ENCODE measurements around the gene SEMA5B.

The SEMA5B gene

DNA sequence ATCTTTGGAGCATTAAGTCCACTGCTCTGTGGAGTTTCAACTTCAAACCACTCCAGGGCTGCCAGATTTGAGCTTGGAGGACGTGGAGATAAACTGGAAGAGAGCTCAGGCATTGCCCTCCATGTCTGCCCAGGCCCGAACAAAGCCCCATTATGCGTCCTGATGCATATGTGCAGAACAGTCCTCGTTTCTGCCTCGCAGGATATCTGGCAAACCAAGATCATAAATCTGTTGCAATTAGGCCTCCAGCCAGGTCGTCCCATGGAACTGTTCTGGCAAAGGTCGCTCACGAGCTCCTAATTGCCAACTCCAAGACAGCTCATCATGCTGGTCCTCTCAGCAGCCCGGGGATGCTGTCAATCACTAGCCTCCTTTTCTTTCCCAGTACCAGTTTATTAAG, 91.2 kb downstream of the SEMA5B start:
- Histone ChIP-seq H3K36me3 (ENCODE audit: insufficient read depth, low read length) (peaks cover 54% of the 10 kb centered on the region), H3K4me3 (no peak overlapping the region), H3K27ac (no peak overlapping the region), H3K9me3 (ENCODE audit: low read depth, low read length) (no peaks in the 10 kb centered on the region), H3K9ac (ENCODE audit: insufficient read length) (no peak overlapping the region)
- DNase-seq (ENCODE audit: low read depth, low spot score): no peak
- no peak for TF ChIP-seq POLR2AphosphoS5 (IDR thresholded peaks at IDR 0.05; ENCODE audit: borderline replicate concordance, low read depth, low read length)
- no peak for TF ChIP-seq EZH2 (IDR thresholded peaks at IDR 0.05)
- no peak for TF ChIP-seq FOXP2 (optimal IDR thresholded peaks at IDR 0.05; ENCODE audit: control extremely low read depth, extremely low read length, insufficient read depth)

DNA sequence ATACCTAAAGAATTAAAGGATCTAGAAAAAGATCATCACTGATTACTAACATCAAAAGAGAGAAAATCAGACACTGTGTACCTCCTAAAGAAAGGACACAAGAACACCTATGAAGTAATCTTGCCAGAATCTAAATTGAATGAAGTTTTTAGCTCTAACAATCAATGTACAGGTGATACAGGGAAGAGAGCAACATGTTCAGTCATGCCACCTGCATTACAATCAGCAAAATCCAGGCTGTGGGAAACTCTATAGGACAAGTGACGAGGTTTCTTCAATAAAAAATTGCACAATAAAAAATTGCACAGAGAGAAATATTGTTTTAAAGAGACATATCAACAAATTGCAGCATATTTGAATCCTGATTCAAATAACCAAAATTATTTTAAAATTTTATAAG, 93.3 kb downstream of the SEMA5B start:
- no peaks in the 10 kb centered on the region for H3K9me3 ChIP-seq (ENCODE audit: low read depth, low read length)
- no peak overlapping the region for H3K27ac ChIP-seq
- TF ChIP-seq POLR2AphosphoS5 (IDR thresholded peaks at IDR 0.05; ENCODE audit: borderline replicate concordance, low read depth, low read length) (no peak), FOXP2 (optimal IDR thresholded peaks at IDR 0.05; ENCODE audit: control extremely low read depth, extremely low read length, insufficient read depth) (no peak), EZH2 (IDR thresholded peaks at IDR 0.05) (no peak)
- no peak overlapping the region for H3K4me3 ChIP-seq
- peaks cover 40% of the 10 kb centered on the region; the same call in 1 of the 2 replicates for H3K36me3 ChIP-seq (ENCODE audit: insufficient read depth, low read length)
- DNase-seq (ENCODE audit: low read depth, low spot score): no peak
- H3K9ac ChIP-seq (ENCODE audit: insufficient read length): no peak overlapping the region

DNA sequence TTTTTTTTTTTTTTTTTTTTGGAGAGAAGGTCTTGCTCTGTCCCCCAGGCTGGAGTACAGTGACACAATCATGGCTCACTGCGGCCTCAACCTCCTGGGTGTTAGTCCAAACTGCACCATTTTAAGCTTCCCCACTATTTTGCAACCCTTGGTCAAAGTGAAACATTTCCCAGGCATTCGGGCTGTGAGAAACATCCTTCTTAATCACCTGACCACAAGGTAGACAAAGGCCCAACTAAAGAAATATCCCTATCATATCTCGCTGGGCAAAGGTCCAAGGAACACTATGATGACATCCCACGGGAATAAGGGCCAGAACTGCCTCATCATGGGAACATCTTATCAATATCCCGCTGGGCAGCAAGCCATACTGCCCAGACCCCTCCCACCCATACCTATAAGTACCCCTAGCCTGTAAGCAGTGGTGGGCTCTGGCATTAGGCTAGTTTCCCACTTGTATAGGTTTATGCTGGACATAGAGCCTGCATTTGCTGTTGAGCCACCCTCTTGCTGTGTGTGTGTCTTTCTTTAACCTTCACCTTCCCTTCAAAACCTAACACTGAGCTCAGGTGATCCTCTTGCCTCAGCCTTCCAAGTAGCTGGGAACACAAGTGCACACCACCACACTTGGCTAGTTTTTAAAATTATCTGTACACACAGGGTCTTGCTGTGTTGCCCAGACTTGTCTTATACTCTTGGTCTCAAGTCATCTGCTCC, 95.2 kb downstream of the SEMA5B start:
- Histone ChIP-seq H3K27ac (peak overlapping the region; percentile 17; the same call in 1 of the 2 replicates), H3K4me3 (no peak overlapping the region), H3K9ac (ENCODE audit: insufficient read length) (no peak overlapping the region), H3K9me3 (ENCODE audit: low read depth, low read length) (no peaks in the 10 kb centered on the region), H3K36me3 (ENCODE audit: insufficient read depth, low read length) (peaks cover 26% of the 10 kb centered on the region; the same call in 1 of the 2 replicates)
- DNase-seq (ENCODE audit: low read depth, low spot score): no peak
- TF ChIP-seq POLR2AphosphoS5 (IDR thresholded peaks at IDR 0.05; ENCODE audit: borderline replicate concordance, low read depth, low read length): no peak
- no peak for TF ChIP-seq EZH2 (IDR thresholded peaks at IDR 0.05)
- TF ChIP-seq FOXP2 (optimal IDR thresholded peaks at IDR 0.05; ENCODE audit: control extremely low read depth, extremely low read length, insufficient read depth): no peak

DNA sequence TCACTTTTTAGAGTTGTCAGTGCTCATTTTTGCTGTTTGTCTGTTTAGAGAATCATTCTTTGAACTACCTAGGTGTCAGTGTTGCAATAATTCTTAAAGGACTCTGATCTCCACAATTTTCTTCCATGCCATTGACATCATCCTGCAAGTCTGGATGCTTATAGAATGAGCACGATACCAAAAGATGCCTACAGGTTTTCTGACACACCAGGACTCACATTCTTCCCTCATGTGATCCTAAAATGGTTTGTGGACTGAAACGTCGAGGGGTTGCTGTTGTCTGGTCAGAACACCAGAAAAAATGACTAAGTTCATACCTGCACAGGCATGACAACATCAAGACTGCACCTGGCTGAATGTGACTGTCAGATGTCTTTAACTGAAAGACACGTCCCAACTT, 95.9 kb downstream of the SEMA5B start:
- H3K9me3 ChIP-seq (ENCODE audit: low read depth, low read length): no peaks in the 10 kb centered on the region
- TF ChIP-seq FOXP2 (optimal IDR thresholded peaks at IDR 0.05; ENCODE audit: control extremely low read depth, extremely low read length, insufficient read depth) (no peak), EZH2 (IDR thresholded peaks at IDR 0.05) (no peak), POLR2AphosphoS5 (IDR thresholded peaks at IDR 0.05; ENCODE audit: borderline replicate concordance, low read depth, low read length) (no peak)
- H3K9ac ChIP-seq (ENCODE audit: insufficient read length): no peak overlapping the region
- DNase-seq (ENCODE audit: low read depth, low spot score): no peak
- no peak overlapping the region for H3K4me3 ChIP-seq
- no peak overlapping the region for H3K27ac ChIP-seq
- H3K36me3 ChIP-seq (ENCODE audit: insufficient read depth, low read length): peaks cover 23% of the 10 kb centered on the region; the same call in 1 of the 2 replicates

DNA sequence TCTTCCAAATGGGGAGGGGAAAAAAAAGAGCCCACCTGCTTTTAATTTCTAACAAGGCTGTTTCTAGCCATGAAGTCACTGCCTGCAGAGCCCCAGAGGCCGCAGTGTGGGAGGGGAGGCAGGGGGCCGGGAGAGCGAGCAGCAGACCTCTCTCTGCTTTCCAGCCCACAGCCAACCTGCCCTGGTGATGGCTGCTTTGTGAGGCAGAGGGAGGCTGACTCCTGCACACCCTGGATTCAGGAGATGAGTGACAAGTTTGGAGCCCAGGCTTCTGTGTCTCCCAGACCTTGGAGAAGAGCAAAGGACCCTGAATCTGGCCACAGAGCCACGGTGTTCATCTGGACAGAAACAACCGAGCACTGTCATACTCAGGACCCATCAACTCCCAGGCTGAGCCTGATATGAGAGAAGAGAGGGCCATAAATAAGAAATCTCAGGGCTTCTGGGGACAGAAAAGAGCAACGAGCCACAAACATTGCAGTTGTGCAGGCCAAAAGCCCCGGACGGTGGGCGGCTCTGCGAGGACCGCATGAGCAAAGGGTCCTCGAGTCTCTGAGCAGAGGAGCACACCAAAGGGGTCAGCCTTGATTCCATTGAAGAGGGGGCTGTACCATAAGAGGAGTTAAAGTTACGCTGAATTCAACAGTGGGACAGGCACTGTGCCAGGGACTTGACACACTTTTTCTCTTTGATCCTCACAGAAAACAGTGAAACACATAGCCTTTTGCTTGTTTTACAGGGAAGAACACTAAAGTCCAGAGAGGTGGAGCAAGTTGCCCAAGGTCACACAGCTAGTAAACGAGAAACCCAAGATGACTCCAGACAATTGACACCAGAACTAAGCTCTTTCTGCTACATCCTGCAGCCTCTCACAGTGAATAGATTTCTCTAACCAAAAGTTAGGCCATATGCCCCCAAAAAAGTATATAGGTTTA, 97.2 kb downstream of the SEMA5B start:
- TF ChIP-seq EZH2 (IDR thresholded peaks at IDR 0.05) (no peak), FOXP2 (optimal IDR thresholded peaks at IDR 0.05; ENCODE audit: control extremely low read depth, extremely low read length, insufficient read depth) (no peak), POLR2AphosphoS5 (IDR thresholded peaks at IDR 0.05; ENCODE audit: borderline replicate concordance, low read depth, low read length) (no peak)
- Histone ChIP-seq H3K4me3 (no peak overlapping the region), H3K9me3 (ENCODE audit: low read depth, low read length) (no peaks in the 10 kb centered on the region), H3K27ac (no peak overlapping the region), H3K36me3 (ENCODE audit: insufficient read depth, low read length) (peaks cover 22% of the 10 kb centered on the region; the same call in 1 of the 2 replicates), H3K9ac (ENCODE audit: insufficient read length) (no peak overlapping the region)
- DNase-seq (ENCODE audit: low read depth, low spot score): no peak

DNA sequence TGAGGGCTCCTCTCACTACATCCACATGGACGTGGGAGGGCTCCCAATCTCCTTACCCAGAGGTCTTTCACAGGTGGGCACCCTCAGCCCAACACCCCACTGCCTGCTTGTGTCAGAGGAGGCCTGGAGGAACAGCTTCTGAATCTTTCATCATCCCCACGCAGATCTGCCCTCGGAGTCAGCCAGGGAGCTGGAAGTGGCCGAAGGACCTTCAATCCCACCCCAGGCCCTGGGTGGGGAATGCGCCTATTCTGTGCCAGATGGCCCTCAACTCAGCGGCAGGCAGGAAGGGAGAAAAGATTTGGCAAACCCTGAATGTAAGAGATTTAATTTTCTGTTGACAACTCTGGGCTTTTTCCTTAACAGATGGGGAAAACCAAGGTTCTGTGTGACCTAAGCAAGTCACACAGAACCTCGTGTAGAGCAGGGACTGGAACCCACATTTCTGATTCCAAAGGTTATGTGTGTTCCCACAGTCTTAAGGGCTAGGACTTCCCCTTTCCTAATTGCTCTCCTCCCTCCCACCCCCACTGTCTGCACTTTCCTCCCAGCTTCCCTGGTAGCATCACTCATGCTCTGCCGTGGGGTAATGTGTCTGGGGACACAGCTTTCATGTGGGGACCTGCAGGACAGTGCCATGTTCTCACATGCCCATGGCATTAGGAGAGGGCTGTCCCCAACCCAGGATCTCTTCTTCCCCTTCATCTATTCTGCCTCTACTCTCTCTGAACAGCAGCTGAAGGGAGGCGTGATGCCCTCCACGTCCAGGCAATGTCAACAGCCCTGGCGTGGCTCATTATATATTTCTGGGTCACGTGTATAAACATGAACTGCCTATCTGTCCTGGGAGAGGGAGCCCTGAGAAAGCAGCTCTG, 98.1 kb downstream of the SEMA5B start:
- Histone ChIP-seq H3K9me3 (ENCODE audit: low read depth, low read length) (no peaks in the 10 kb centered on the region), H3K4me3 (no peak overlapping the region), H3K27ac (no peak overlapping the region), H3K9ac (ENCODE audit: insufficient read length) (no peak overlapping the region), H3K36me3 (ENCODE audit: insufficient read depth, low read length) (peaks cover 23% of the 10 kb centered on the region; the same call in 1 of the 2 replicates)
- TF ChIP-seq FOXP2 (optimal IDR thresholded peaks at IDR 0.05; ENCODE audit: control extremely low read depth, extremely low read length, insufficient read depth) (no peak), POLR2AphosphoS5 (IDR thresholded peaks at IDR 0.05; ENCODE audit: borderline replicate concordance, low read depth, low read length) (no peak), EZH2 (IDR thresholded peaks at IDR 0.05) (no peak)
- no peak for DNase-seq (ENCODE audit: low read depth, low spot score)

DNA sequence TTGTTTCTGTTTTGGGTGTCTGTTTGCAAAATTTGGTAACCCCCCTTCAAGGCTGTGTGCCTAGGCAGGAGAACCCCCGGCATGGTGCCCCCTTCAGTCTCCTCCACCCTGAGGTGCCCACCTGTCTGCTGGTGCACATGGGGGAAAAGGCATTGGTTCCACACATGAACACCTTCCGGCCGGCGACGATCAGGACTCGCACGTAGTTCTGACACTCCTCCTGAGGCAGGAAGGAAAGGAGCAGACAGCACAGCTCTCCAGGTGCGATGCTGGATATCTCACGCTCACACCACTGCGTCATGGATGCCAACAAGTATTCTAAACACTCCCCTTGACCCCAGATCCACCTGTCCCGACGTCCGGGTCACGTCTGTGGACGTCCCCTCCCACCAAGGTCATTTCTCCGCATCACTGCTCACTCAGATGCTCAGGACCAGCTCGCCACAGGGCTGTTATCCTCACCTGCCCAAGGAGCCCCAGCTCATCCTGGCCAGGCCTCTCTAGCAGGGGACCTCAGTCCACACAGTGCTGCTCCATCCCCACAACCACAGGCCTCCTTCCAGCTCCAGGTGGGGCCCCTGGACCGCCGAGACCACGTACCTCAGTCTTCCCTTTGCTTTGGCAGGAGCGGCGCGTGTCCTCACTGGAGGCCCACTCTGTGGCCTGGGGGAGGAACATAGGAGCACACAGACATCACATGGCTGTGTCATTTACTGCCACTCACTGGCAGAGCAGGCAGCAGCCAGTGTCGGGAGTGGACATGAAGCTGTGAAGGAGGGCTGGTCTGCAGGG, 99.0 kb downstream of the SEMA5B start:
- no peak overlapping the region for H3K9ac ChIP-seq (ENCODE audit: insufficient read length)
- H3K36me3 ChIP-seq (ENCODE audit: insufficient read depth, low read length): peaks cover 27% of the 10 kb centered on the region; the same call in 1 of the 2 replicates
- DNase-seq (ENCODE audit: low read depth, low spot score): no peak
- TF ChIP-seq POLR2AphosphoS5 (IDR thresholded peaks at IDR 0.05; ENCODE audit: borderline replicate concordance, low read depth, low read length): no peak
- TF ChIP-seq FOXP2 (optimal IDR thresholded peaks at IDR 0.05; ENCODE audit: control extremely low read depth, extremely low read length, insufficient read depth): no peak
- TF ChIP-seq EZH2 (IDR thresholded peaks at IDR 0.05): no peak
- H3K4me3 ChIP-seq: no peak overlapping the region
- H3K9me3 ChIP-seq (ENCODE audit: low read depth, low read length): no peaks in the 10 kb centered on the region
- H3K27ac ChIP-seq: no peak overlapping the region

Data from SK-N-MC (cell line).